HepG2 (cell line): ENCODE measurements around the gene AMZ1. TPM values are rescaled to one million over a fixed set of nuclear protein-coding genes. Genes with fewer than 3 reads are reported as not detected.

Source experiments
- BCLAF1 ChIP-seq: fragments of 450-650 bp; IDR thresholded peaks from 2 replicates; pipeline ENCODE4 v1.6.1; 2017; ENCODE audit warnings: mild to moderate bottlenecking
- CEBPZ ChIP-seq: IDR thresholded peaks from 2 replicates; pipeline ENCODE4 v1.6.1; 2012; ENCODE audit warnings: low read length, improper control_type of control experiment
- CHD4 ChIP-seq: fragments of 200-600 bp; sonication (generic); IDR thresholded peaks from 2 replicates; pipeline ENCODE4 v1.7.0; 2017; ENCODE audit warnings: mild to moderate bottlenecking, low read length, borderline replicate concordance
- ESRRA ChIP-seq: sonication (generic); formaldehyde crosslinking; IDR thresholded peaks from 2 replicates; pipeline ENCODE4 v1.5.1; 2020; ENCODE audit warnings: mild to moderate bottlenecking, low read depth, missing genetic modification reagents
- EZH2 ChIP-seq: conservative IDR thresholded peaks from 2 replicates; pipeline ENCODE4 v1.6.1; 2012; ENCODE audit warnings: mild to moderate bottlenecking, low read depth, low read length, moderate library complexity
- HNRNPLL ChIP-seq: fragments of 200-400 bp; formaldehyde crosslinking; IDR thresholded peaks from 2 replicates; pipeline ENCODE4 v1.6.1; 2017; ENCODE audit warnings: mild to moderate bottlenecking, low read depth, low read length; ENCODE audit not compliant: poor library complexity, severe bottlenecking
- MIXL1 ChIP-seq: IDR thresholded peaks from 2 replicates; pipeline ENCODE4 v1.6.1; 2016
- MXI1 ChIP-seq: IDR thresholded peaks from 3 replicates; pipeline ENCODE4 v1.6.1; 2012; ENCODE audit warnings: low read depth, low read length, inconsistent platforms, borderline replicate concordance
- REPIN1 ChIP-seq: sonication (generic); formaldehyde crosslinking; IDR thresholded peaks from 2 replicates; pipeline ENCODE4 v1.8.0; 2022; ENCODE audit warnings: missing genetic modification reagents, low read depth, mild to moderate bottlenecking, borderline replicate concordance
- ZNF367 ChIP-seq: sonication (generic); formaldehyde crosslinking; IDR thresholded peaks from 2 replicates; pipeline ENCODE4 v1.4.0; 2020; ENCODE audit warnings: missing genetic modification reagents, borderline replicate concordance
- ZNF839 ChIP-seq: sonication (generic); formaldehyde crosslinking; IDR thresholded peaks from 2 replicates; pipeline ENCODE4 v1.4.0; 2020; ENCODE audit warnings: missing genetic modification reagents, mild to moderate bottlenecking, borderline replicate concordance
- polyA plus RNA-seq, 8 experiments: library from polyadenylated mRNA; depleted of rRNA in 3 of 8; stranded (reverse) in 7 of 8; unstranded in 1 of 8; fragments of >200 nt; fragmentation: Illumina TruSeq in 4 of 8; extraction: Trizol in 4 of 8; gene quantifications; 2 replicates each; pipeline versions ENCODE4 v1.2.1 to v1.2.3, GENCODE V29; 2011 to 2016; ENCODE audit warnings: low read depth in 4 of 8, missing spikeins in 1 of 8, mixed read lengths in 1 of 8; ENCODE audit not compliant: insufficient read depth in 1 of 8
- total RNA-seq, 5 experiments: library from RNA; depleted of rRNA; stranded (reverse); fragments of >200 nt; fragmentation: Illumina TruSeq; extraction: Trizol; gene quantifications; 2 replicates each; pipeline ENCODE4 v1.2.3, GENCODE V29; 2016; ENCODE audit warnings: low read depth in 1 of 5
- TF ChIP-seq, protein P1 (sequence below): sonication (generic); formaldehyde crosslinking; IDR thresholded peaks from 2 replicates; pipeline ENCODE4 v1.8.1; 2023; ENCODE audit warnings: missing genetic modification reagents, mild to moderate bottlenecking, borderline replicate concordance
- TF ChIP-seq, protein P2 (sequence below): sonication (generic); formaldehyde crosslinking; IDR thresholded peaks from 2 replicates; pipeline ENCODE4 v1.4.0; 2020; ENCODE audit warnings: missing genetic modification reagents, mild to moderate bottlenecking, borderline replicate concordance

AMZ1 gene
- total and polyA plus RNA-seq, 2 of the 13 experiments (the other 11 are each of a cell fraction or from before 2014, with no cell fraction given), result 0.03 TPM; not detected in 1

GRCh38 chr7:2638224-2638991, 49.6 kb upstream of the AMZ1 start (continued):
- no peak for TF ChIP-seq CEBPZ
- peak; percentile 77; the same call in 1 of the 2 replicates for TF ChIP-seq ZNF367 (CRISPR knock-in tag)
- no peak for TF ChIP-seq EZH2
- TF ChIP-seq CHD4, result no peak
- TF ChIP-seq, protein P1, sequence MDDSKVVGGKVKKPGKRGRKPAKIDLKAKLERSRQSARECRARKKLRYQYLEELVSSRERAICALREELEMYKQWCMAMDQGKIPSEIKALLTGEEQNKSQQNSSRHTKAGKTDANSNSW, result 0 out of 2 replicates have a peak, but pooled peaks have one; percentile 72
- TF ChIP-seq, protein P2, sequence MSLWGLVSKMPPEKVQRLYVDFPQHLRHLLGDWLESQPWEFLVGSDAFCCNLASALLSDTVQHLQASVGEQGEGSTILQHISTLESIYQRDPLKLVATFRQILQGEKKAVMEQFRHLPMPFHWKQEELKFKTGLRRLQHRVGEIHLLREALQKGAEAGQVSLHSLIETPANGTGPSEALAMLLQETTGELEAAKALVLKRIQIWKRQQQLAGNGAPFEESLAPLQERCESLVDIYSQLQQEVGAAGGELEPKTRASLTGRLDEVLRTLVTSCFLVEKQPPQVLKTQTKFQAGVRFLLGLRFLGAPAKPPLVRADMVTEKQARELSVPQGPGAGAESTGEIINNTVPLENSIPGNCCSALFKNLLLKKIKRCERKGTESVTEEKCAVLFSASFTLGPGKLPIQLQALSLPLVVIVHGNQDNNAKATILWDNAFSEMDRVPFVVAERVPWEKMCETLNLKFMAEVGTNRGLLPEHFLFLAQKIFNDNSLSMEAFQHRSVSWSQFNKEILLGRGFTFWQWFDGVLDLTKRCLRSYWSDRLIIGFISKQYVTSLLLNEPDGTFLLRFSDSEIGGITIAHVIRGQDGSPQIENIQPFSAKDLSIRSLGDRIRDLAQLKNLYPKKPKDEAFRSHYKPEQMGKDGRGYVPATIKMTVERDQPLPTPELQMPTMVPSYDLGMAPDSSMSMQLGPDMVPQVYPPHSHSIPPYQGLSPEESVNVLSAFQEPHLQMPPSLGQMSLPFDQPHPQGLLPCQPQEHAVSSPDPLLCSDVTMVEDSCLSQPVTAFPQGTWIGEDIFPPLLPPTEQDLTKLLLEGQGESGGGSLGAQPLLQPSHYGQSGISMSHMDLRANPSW (CRISPR knock-in tag), result 0 out of 2 replicates have a peak, but pooled peaks have one; percentile 46
- no peak for TF ChIP-seq MIXL1 (CRISPR knock-in tag)
- peak; percentile 96; the same call in 1 of the 3 replicates for TF ChIP-seq MXI1
- TF ChIP-seq ZNF839 (CRISPR knock-in tag), result no peak
- TF ChIP-seq ESRRA (CRISPR knock-in tag), result peak; percentile 93; the same call in 1 of the 2 replicates
- TF ChIP-seq HNRNPLL, result peak; percentile 26
- no peak for TF ChIP-seq BCLAF1
- peak; percentile 82; the same call in 1 of the 2 replicates for TF ChIP-seq REPIN1 (CRISPR knock-in tag)
